ENCODE data around the gene PREX1. TPM values are rescaled to one million over a fixed set of nuclear protein-coding genes. Genes with fewer than 3 reads are reported as not detected.

The PREX1 gene
- total and polyA plus RNA-seq, 8 donors, result 1.5 to 13.2 (median 6.3) TPM

- Histone ChIP-seq H3K4me1 (no peaks in the 10 kb centered on the region), H3K4me3 (no peak overlapping the region), H3K27me3 (no peaks in the 10 kb centered on the region), H3K9me3 (no peaks in the 10 kb centered on the region), H3K36me3 (no peaks in the 10 kb centered on the region), H3K27ac (no peak overlapping the region)
- DNase-seq, result peak in 1 of 6 donors; percentile 19
- WGBS, 2 donors, result 86 to 91% methylated on average over 9 to 10 of the region's 10 CpGs
- TF ChIP-seq CTCF (IDR thresholded peaks at IDR 0.05), result no peak
- intact Hi-C loops (cut with DNase I), result no loop called here
- ATAC-seq, result no peak
- FAIRE-seq, result no peak
Observed at GRCh38 chr20:48711696-48712464, 115.9 kb downstream of the PREX1 start.

DNA sequence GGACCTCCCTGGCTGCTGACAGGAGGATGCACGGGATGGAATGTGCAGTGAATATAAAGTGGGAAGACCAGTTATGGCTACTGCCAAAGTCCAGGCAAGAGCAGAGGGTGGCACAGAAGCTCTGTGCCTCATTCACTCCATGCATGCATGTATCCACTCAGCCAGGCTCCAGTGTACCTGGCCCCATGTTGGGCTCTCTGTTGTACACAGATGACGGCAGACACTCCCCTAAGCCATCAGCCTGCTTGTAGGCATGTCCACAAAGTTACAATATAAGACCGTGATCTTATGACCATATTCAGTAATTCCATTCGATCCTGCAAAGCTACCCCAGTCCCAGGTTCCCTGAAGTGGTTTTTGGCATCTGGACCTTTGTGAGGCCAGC lies 116.8 kb downstream of the PREX1 start:
- DNase-seq (peak in 1 of 6 donors; percentile 21), FAIRE-seq (no peak), ATAC-seq (no peak)
- 79 to 92% methylated on average over 4 of the region's 4 CpGs for WGBS, 2 donors
- Histone ChIP-seq H3K27me3 (no peaks in the 10 kb centered on the region), H3K36me3 (no peaks in the 10 kb centered on the region), H3K9me3 (no peaks in the 10 kb centered on the region), H3K4me3 (no peak overlapping the region), H3K27ac (no peak overlapping the region), H3K4me1 (no peaks in the 10 kb centered on the region)
- intact Hi-C loops (cut with DNase I), result no loop called here
- no peak for TF ChIP-seq CTCF (IDR thresholded peaks at IDR 0.05)

DNA sequence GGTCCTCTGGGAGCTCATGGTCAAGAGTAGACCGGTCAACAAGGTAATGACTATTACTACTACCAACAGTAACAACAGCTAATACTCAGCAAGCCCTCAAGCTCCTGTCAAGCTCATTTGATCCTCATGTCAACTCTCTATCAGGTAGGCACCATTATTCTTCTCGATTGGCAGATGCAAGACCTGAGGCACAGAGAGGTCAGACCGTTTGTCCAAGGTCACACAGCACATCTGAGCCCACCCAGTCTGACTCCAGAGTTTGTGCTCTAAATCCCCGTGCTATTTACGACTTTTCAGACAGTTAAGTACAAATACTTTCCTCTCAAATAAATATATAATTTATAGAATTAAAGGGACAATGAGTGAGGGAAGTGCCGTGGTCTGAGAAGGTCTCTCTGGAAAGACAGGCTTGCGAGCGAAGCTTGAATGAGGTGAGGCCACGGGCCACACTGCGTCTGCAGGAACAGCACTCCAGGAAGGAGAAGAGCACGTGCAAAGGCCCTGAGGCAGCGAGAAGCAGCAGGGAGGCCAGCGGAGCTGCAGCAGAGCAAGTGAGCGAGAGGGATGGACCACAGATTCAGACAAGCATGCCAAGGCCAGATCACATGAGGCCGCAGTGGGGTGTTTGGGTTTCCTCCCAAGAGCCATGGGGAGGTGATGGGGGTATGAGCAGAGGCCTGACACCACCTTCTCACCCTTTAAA lies 117.3 kb downstream of the PREX1 start:
- Histone ChIP-seq H3K27ac (no peak overlapping the region), H3K4me1 (no peaks in the 10 kb centered on the region), H3K27me3 (no peaks in the 10 kb centered on the region), H3K9me3 (no peaks in the 10 kb centered on the region), H3K36me3 (no peaks in the 10 kb centered on the region), H3K4me3 (no peak overlapping the region)
- TF ChIP-seq CTCF (IDR thresholded peaks at IDR 0.05), result no peak
- WGBS, 2 donors, result 91 to 95% methylated on average over 15 of the region's 15 CpGs
- DNase-seq (peak in 1 of 6 donors; percentile 31), FAIRE-seq (no peak), ATAC-seq (no peak)
- intact Hi-C loops (cut with DNase I), result no loop called here

- FAIRE-seq, result no peak
Observed at GRCh38 chr20:48709744-48710143, 118.1 kb downstream of the PREX1 start.

More at GRCh38 chr20:48709744-48710143, 118.1 kb downstream of the PREX1 start:
- Histone ChIP-seq H3K9me3 (no peaks in the 10 kb centered on the region), H3K27ac (no peak overlapping the region), H3K4me3 (no peak overlapping the region), H3K36me3 (no peaks in the 10 kb centered on the region), H3K4me1 (no peaks in the 10 kb centered on the region), H3K27me3 (no peaks in the 10 kb centered on the region)
- WGBS, 2 donors, result 85 to 93% methylated on average over 4 of the region's 4 CpGs
- intact Hi-C loops (cut with DNase I), result no loop called here
- TF ChIP-seq CTCF (IDR thresholded peaks at IDR 0.05), result no peak
- peak in 1 of 6 donors; percentile 6 for DNase-seq
- no peak for ATAC-seq
